ENCODE results near the gene EMC8.
"Not testable (repeated sequence)": the region's sequence is repeated elsewhere in the genome, so short reads cannot be mapped to it uniquely, and the experiment has no call there.

EMC8 gene

GRCh38 chr16:85808926-85809325 is 9.6 kb upstream of the EMC8 start:
- Histone ChIP-seq H3K27me3 (ENCODE audit: insufficient read depth, low read depth, severe bottlenecking) (no peaks in the 10 kb centered on the region), H3K4me3 (ENCODE audit: low read depth, low read length) (no peak overlapping the region), H3K27ac (no peak overlapping the region), H3K36me3 (peaks cover 5% of the 10 kb centered on the region; the same call in 1 of the 2 replicates), H3K9me3 (ENCODE audit: severe bottlenecking) (no peaks in the 10 kb centered on the region)
- TF ChIP-seq CTCF (IDR thresholded peaks at IDR 0.05; ENCODE audit: low read depth, low read length), result no peak
- DNase-seq, result no peak

DNA sequence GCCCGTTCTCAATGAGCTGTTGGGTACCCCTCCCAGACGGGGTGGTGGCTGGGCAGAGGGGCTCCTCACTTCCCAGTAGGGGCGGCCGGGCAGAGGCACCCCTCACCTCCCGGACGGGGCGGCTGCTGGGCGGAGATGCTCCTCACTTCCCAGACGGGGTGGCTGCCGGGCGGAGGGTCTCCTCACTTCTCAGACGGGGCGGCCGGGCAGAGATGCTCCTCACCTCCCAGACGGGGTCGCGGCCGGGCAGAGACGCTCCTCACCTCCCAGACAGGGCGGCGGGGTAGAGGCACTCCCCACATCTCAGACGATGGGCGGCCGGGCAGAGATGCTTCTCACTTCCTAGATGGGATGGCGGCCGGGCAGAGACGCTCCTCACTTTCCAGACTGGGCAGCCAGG is 8.8 kb upstream of the EMC8 start:
- not testable (repeated sequence) for H3K27ac ChIP-seq; H3K9me3 ChIP-seq (ENCODE audit: severe bottlenecking); H3K36me3 ChIP-seq; DNase-seq; H3K4me3 ChIP-seq (ENCODE audit: low read depth, low read length); H3K27me3 ChIP-seq (ENCODE audit: insufficient read depth, low read depth, severe bottlenecking)

DNA sequence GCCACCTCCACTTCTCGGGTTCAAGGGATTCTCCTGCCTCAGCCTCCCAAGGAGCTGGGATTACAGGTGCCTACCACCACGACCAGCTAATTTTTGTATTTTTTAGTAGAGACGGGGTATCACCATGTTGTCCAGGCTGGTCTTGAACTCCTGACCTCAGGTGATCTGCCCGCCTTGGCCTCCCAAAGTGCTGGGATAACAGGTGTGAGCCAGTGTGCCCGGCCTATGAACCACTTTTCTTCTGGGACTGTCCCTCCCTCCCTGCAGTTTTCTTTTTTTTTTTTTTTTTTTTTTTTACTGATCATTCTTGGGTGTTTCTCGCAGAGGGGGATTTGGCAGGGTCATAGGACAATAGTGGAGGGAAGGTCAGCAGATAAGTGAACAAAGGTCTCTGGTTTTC is 8.0 kb upstream of the EMC8 start:
- H3K27me3 ChIP-seq (ENCODE audit: insufficient read depth, low read depth, severe bottlenecking); DNase-seq; H3K36me3 ChIP-seq; H3K27ac ChIP-seq; H3K4me3 ChIP-seq (ENCODE audit: low read depth, low read length); H3K9me3 ChIP-seq (ENCODE audit: severe bottlenecking): not testable (repeated sequence)

- Histone ChIP-seq H3K9me3 (ENCODE audit: severe bottlenecking) (no peaks in the 10 kb centered on the region), H3K36me3 (peaks cover 5% of the 10 kb centered on the region; the same call in 1 of the 2 replicates), H3K4me3 (ENCODE audit: low read depth, low read length) (no peak overlapping the region), H3K27me3 (ENCODE audit: insufficient read depth, low read depth, severe bottlenecking) (no peaks in the 10 kb centered on the region), H3K27ac (no peak overlapping the region)
- TF ChIP-seq CTCF (IDR thresholded peaks at IDR 0.05; ENCODE audit: low read depth, low read length), result no peak
- DNase-seq, result no peak
Measured at GRCh38 chr16:85806539-85806938, 7.2 kb upstream of the EMC8 start.

- H3K4me3 ChIP-seq (ENCODE audit: low read depth, low read length), result no peak overlapping the region
- H3K9me3 ChIP-seq (ENCODE audit: severe bottlenecking), result no peaks in the 10 kb centered on the region
- peaks cover 5% of the 10 kb centered on the region; the same call in 1 of the 2 replicates for H3K36me3 ChIP-seq
- DNase-seq, result no peak
- H3K27ac ChIP-seq, result no peak overlapping the region
- no peak for TF ChIP-seq CTCF (IDR thresholded peaks at IDR 0.05; ENCODE audit: low read depth, low read length)
- H3K27me3 ChIP-seq (ENCODE audit: insufficient read depth, low read depth, severe bottlenecking), result no peaks in the 10 kb centered on the region
Measured at GRCh38 chr16:85805442-85806045, 6.2 kb upstream of the EMC8 start.

GRCh38 chr16:85803570-85803969 is 4.2 kb upstream of the EMC8 start:
- TF ChIP-seq CTCF (IDR thresholded peaks at IDR 0.05; ENCODE audit: low read depth, low read length), result no peak
- no peaks in the 10 kb centered on the region for H3K9me3 ChIP-seq (ENCODE audit: severe bottlenecking)
- no peak overlapping the region for H3K27ac ChIP-seq
- no peak overlapping the region for H3K4me3 ChIP-seq (ENCODE audit: low read depth, low read length)
- H3K36me3 ChIP-seq, result peaks cover 5% of the 10 kb centered on the region; the same call in 1 of the 2 replicates
- DNase-seq, result no peak
- H3K27me3 ChIP-seq (ENCODE audit: insufficient read depth, low read depth, severe bottlenecking), result no peaks in the 10 kb centered on the region

- TF ChIP-seq CTCF (IDR thresholded peaks at IDR 0.05; ENCODE audit: low read depth, low read length), result no peak
- Histone ChIP-seq H3K27ac (peak overlapping the region; percentile 81), H3K4me3 (ENCODE audit: low read depth, low read length) (peak overlapping the region; percentile 74), H3K9me3 (ENCODE audit: severe bottlenecking) (no peaks in the 10 kb centered on the region), H3K27me3 (ENCODE audit: insufficient read depth, low read depth, severe bottlenecking) (no peaks in the 10 kb centered on the region), H3K36me3 (no peaks in the 10 kb centered on the region; the same call in none of the 2 replicates)
- no peak for DNase-seq
Measured at GRCh38 chr16:85800321-85800669, 951 bp upstream of the EMC8 start.
